HG02840 (cell line): ENCODE results near the gene JPH4.
"Not testable (repeated sequence)": the region's sequence is repeated elsewhere in the genome, so short reads cannot be mapped to it uniquely, and the experiment has no call there.

Source experiments
- ATAC-seq: cut with Tn5 transposase; IDR thresholded peaks from one replicate; pipeline ENCODE4 v1.9.1; 2021; ENCODE audit warnings: mild to moderate bottlenecking, moderate library complexity, moderate number of reproducible peaks; ENCODE audit not compliant: unreplicated experiment, low FRiP score

JPH4 gene

GRCh38 chr14:23609411-23610089 is 31.0 kb upstream of the JPH4 start:
- not testable (repeated sequence) for ATAC-seq

- ATAC-seq = no peak
Measured at GRCh38 chr14:23609001-23609400, 30.4 kb upstream of the JPH4 start.

- ATAC-seq = no peak
Measured at GRCh38 chr14:23608454-23608853, 29.9 kb upstream of the JPH4 start.

- peak; percentile 77 for ATAC-seq
Measured at GRCh38 chr14:23605931-23606585, 27.5 kb upstream of the JPH4 start.

GRCh38 chr14:23604675-23605170 is 26.1 kb upstream of the JPH4 start:
- ATAC-seq = no peak

GRCh38 chr14:23604148-23604547 is 25.6 kb upstream of the JPH4 start:
- ATAC-seq = no peak

GRCh38 chr14:23603103-23603502 is 24.5 kb upstream of the JPH4 start:
- ATAC-seq = no peak

- no peak for ATAC-seq
Measured at GRCh38 chr14:23602181-23603095, 23.8 kb upstream of the JPH4 start.

- no peak for ATAC-seq
Measured at GRCh38 chr14:23601845-23602180, 23.2 kb upstream of the JPH4 start.

GRCh38 chr14:23601424-23601823 is 22.8 kb upstream of the JPH4 start:
- ATAC-seq = no peak

- no peak for ATAC-seq
Measured at GRCh38 chr14:23600806-23601205, 22.2 kb upstream of the JPH4 start.

GRCh38 chr14:23600322-23600707 is 21.7 kb upstream of the JPH4 start:
- no peak for ATAC-seq

GRCh38 chr14:23594191-23594590 is 15.6 kb upstream of the JPH4 start:
- not testable (repeated sequence) for ATAC-seq

GRCh38 chr14:23590198-23590597 is 11.6 kb upstream of the JPH4 start:
- ATAC-seq = no peak

- ATAC-seq = no peak
Measured at GRCh38 chr14:23589606-23590005, 11.0 kb upstream of the JPH4 start.

- ATAC-seq = peak; percentile 90
Measured at GRCh38 chr14:23588884-23589598, 10.5 kb upstream of the JPH4 start.

- not testable (repeated sequence) for ATAC-seq
Measured at GRCh38 chr14:23584527-23585203, 6.1 kb upstream of the JPH4 start.

GRCh38 chr14:23583761-23584526 is 5.4 kb upstream of the JPH4 start:
- ATAC-seq = not testable (repeated sequence)
